GM12873 (cell line): ENCODE results near the gene BPIFA1.

ENCODE experiments used
- TF ChIP-seq, protein P1 (sequence below): IDR thresholded peaks from 2 replicates; pipeline ENCODE4 v1.5.1; 2012; ENCODE audit warnings: low read depth, mild to moderate bottlenecking, moderate library complexity, low read length, control low read depth; ENCODE audit not compliant: insufficient read depth; ENCODE audit errors: missing control alignments

Gene BPIFA1

DNA sequence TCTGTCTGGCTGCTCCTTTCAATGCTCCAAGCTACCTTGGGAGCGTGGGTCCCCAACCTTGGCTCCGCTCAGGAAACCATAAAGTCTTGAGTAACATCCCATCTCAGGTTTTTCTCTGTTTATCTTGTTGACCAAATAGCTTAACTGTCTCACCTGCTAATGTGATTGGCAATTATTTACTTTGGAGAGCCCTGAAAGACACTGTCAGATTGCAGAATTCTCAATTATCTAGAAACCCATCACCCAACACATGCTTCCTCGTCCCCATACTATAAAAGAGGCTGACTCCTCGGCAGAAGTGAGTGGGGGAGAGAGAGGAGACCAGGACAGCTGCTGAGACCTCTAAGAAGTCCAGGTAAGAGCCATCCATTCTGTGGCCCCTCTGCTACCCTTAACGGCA lies at the start of gene BPIFA1:
BPIFA1 (plus strand) TSS at position 301 of the 400 bp plus-strand sequence. CDS start 1,716 bp downstream, outside the sequence.
- TF ChIP-seq, protein P1, sequence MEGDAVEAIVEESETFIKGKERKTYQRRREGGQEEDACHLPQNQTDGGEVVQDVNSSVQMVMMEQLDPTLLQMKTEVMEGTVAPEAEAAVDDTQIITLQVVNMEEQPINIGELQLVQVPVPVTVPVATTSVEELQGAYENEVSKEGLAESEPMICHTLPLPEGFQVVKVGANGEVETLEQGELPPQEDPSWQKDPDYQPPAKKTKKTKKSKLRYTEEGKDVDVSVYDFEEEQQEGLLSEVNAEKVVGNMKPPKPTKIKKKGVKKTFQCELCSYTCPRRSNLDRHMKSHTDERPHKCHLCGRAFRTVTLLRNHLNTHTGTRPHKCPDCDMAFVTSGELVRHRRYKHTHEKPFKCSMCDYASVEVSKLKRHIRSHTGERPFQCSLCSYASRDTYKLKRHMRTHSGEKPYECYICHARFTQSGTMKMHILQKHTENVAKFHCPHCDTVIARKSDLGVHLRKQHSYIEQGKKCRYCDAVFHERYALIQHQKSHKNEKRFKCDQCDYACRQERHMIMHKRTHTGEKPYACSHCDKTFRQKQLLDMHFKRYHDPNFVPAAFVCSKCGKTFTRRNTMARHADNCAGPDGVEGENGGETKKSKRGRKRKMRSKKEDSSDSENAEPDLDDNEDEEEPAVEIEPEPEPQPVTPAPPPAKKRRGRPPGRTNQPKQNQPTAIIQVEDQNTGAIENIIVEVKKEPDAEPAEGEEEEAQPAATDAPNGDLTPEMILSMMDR: no peak

DNA sequence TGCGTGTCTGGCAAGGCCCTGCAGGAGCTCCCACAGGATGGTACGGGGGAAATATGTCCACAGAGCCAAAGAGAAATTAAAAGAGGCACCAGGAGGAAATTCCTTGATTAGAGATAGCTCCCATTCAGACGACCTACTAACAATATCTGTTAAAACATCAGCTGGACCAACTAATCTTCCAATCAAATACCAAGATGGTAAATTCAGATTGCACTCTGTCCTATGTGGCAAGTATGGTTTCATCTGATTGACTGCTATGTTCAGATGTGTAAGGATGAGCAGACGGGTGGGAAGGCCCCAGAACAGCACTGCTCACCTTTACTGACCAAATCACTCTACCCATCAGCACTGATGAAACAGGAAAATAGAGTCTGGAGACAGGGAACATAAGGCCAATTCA lies 48.3 kb upstream of the BPIFA1 start:
- TF ChIP-seq, protein P1: no peak

DNA sequence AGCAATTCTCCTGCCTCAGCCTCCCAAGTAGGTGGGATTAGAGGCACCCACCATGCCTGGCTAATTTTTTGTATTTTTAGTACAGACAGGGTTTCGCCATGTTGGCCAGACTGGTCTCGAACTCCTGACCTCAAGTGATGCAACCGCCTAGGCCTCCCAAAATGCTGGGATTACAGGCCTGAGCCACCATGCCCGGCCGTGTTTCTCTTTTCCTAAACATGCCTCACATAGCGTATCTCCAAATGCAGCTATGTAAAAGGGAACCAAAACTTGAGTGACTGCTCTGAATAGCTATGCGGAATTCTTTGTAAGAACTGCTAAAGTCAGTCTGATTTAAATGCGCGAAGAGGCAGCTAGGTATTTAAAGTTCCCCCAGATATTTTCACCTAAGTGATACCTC lies 47.4 kb upstream of the BPIFA1 start:
- TF ChIP-seq, protein P1: no peak

DNA sequence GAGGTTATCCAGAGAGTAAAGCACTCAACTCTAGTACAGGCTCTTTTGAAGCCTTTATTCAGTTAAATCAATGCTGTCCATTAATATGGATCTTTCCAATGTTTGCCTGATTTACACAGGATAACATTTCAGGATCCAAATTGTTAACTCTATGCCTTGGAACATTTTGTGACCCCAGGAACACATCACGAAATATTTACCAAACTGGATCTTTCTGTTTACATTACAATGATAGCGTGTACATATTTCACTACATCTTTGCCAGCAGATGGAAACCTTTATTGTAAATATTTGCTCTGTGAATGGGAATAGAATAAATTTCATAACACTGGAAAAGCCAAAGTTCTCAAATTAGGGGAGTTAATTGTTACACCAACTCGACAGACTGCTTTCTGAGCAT lies 44.3 kb upstream of the BPIFA1 start:
- TF ChIP-seq, protein P1: no peak

DNA sequence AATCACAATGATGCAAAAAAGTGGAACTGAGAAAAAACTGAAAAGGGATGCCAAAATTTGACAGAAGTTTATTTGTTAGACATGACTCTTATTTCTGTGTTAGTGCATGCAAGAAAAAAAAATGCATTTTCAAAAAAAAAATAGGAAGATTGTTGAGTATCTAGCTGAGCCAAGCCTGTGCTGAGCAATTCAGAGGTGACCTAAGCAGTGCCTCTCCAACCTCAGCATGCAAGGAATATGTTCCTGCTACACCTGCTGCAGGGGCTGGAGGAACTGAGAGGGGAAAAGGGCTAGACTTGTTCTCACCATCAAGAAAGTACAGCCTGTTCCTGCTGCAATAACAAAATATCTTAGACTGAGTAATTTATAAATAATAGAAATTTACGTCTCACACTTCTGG lies 43.8 kb upstream of the BPIFA1 start:
- TF ChIP-seq, protein P1: no peak

DNA sequence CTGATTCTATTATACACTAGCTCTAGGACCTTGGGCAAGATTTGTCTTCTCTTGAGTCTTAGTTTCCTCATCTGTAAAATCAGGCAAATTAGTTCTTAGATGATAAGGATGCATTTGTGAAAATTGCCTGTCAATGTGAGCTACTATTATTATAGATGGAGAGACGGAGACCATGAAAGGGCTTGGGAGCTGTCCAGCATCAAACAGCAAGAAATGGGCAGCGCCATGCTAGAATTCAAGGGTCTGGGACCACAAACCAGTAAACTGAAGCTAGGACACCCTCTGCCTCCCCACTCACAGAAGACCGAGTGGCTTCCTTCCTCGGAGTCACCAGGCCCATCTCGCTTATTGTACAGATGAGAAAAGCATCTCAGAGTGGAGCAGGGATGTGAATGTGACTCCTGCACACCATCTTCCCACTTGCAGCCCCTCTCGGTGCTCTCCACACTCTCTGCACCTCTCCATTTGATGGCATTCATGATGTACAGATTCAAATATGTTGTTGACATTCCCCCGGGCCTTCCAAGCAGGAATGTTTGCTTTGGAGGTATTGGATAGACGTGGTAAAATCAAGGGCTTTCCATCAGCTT lies 42.8 kb upstream of the BPIFA1 start:
- TF ChIP-seq, protein P1: no peak

DNA sequence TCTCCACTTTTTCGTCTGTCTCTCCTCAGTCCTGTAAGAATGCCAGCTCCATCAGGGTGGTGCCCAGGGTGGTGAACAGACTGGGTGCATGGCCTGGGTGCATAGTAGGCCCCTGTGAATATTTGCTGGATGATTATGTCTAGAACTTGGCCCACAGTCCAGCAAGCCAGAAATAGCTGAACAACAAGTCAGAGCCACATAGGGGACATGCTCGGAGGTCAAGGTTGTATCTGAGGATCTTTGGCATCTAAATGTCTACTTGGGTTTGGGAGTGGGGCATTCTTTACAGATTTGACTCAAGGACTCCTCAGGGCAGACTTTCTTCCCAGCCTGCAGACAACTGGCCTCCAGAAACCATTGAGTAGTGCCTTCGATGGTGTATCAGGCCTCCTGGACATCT lies 36.8 kb upstream of the BPIFA1 start:
- TF ChIP-seq, protein P1: no peak
